Activated CD4-positive, alpha-beta T cell treated with anti-CD3 and anti-CD28 coated beads for 24 hours (primary cell): ENCODE results near the gene SUOX.
A peak's percentile ranks its signal among the peaks of the same experiment; 100 is the strongest.
"Not testable (repeated sequence)": the region's sequence is repeated elsewhere in the genome, so short reads cannot be mapped to it uniquely, and the experiment has no call there.

Experiments
- DNase-seq, 2 donors: peaks; one replicate each; pipeline ENCODE4 v3.0.0-alpha.2; 2020; ENCODE audit warnings: low read depth in 2 of 2

The SUOX gene

DNA sequence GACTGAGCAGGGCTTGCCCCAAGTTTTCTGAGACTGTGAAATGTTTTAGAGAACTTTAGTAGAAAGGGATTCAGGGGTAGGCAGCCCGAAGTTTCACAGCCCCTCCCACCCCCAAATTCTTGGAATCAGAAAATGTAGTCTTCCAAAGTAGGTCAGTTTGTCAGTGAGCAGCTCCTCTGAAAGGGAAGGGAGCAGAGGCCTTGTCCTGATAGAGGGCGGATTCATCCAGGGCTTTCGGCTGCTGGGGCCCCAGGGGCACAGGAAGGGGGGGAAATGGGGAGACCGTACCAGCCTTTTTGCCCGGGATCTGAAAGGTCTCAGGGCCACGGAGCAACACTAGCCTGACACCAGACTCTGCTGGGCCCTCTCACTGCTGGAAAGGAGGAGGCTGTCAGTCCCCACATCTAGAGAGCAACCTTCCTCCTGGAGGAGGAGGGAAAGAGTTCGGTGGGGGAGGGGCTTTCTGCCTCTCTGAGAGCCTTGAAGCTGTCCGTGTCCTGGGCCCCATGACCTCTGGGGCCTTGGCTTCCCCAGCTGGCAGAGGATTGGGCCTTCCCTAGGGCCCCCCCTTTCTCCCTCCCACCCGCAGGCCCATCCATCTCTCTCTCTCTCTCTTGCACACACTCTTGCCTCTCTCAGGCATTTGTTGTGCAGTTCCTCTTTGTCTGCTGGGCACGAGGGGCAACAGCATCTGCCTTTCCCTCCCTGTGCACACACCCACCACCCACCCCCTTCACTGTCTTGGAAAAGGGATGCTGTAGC is 23.5 kb downstream of the SUOX start, which contains the start of gene IKZF4:
TSS of gene IKZF4 (plus strand) at position 621 of the 762 bp plus-strand sequence. CDS start 451 bp downstream, outside the sequence.
- no peak for DNase-seq

DNA sequence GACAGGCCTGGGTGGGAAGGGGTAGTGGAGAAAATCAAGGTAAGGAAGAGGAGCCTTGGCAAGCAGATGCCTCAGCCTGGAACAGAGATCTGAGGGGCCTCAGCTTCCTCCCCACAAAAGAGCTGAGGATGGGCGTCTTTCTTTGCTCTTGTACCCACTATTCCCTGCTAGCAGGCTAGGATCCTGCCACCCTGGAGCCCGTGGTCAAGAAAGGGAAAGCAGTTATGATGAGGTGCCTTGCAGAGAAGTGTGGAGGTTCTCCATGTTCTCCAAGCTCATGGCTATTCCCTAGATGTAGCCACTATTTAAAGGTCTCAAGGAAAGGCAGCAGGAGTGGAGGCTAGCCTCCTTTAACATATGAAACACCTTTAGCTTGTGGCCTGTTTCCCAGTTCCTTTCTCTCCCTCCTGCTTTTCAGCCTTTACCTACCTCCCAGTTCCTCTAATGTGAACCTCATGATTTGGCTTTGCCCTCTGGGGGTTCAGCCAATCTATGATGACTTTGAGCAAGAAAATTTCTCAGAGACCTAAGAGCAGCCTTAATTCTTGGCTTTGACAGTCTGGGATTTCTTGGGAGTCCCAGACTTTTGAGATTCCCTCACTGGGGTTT is 24.9 kb downstream of the SUOX start:
- DNase-seq, result no peak

DNA sequence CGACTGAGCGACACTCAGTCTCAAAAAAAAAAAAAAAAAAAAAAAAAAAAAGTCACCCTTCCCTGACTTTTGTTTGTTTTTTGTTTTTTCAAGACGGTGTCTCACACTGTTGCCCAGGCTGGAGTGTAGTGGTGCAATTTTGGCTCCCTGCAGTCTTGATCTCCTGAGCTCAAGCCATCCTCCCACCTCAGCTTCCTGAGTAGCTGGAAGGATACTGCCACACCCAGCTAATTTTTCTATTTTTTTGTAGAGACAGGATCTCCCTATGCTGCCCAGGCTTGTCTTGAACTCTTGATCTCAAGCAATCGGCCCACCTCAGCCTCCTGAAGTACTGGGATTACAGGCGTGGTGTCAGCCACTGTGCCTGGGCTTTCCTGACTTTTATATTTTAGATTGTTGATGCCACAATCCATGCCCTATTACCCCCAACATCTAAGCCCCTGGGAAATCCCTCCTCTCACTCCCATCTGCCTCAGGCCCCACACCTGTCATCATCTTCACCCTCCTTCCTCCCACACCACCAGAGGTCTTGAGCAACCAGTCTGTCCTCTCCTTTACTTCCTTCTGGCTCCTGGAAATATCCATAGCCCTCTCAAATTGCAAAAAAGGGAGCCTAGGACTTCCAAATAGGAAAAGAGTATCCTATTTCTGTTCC is 31.6 kb downstream of the SUOX start:
- DNase-seq, result no peak

DNA sequence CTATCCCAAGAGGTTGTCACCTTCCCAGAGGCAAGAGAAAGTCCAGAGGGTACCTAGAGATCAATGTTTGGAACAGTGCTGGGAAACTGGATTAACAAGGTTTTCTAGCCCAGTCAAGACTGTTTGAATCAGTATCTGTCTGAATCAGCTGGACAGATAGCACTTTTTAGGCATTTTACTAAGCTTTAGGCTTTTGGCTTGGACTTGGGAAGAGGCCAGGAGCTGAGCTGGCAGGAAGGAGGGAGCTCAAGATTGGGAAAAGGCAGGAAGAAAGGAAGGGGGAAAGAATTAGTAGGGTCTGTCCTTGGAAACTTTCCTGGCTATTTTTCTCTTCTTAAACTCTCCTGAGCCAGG is 32.1 kb downstream of the SUOX start:
- DNase-seq, result no peak

DNA sequence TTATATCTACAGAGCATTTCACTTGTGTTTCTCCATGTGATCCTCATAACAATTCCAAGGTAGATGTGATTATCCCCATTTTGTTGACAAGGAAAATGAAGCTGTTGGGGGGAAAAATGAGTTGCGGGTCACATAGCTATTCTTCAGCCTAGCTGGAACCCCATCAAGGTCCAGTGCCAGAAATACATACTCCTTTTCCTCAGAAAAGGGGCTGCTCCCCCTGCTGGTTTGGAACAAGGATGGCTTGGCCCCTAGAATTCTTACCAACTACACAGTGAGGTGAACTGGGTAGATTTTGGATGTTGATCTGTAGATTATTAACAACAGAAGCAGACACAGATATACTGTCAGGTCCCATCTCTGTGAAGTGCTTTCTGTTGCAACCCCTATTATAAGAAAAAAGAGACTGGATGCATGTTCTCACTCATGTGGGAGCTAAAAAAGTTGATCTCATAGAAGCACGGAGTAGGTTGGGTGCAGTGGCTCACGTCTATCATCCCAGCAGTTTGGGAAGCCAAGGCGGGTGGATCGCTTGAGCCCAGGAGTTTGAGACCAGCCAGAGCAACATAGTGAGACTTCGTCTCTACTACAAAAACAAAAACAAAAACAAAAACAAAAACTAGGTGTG is 32.7 kb downstream of the SUOX start:
- no peak for DNase-seq

DNA sequence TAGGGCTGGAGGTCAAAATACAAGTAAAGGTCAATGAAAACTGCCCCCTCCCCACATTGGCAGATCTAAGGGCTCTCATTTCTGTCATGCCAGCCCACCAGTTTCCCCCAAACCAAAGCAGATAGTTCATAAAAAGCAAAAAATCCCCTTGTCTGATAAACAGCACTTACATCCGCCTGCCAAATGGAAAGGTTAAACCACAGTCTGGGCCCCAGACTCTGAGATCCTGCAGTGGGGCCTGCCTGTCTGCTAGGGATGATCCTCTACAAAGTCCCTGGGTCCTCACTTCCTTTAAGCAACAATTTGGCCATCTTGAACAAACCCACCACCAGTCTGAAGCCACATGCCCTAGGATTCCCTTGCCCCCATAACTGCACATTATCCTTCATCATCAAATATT is 34.9 kb downstream of the SUOX start:
- no peak for DNase-seq

DNA sequence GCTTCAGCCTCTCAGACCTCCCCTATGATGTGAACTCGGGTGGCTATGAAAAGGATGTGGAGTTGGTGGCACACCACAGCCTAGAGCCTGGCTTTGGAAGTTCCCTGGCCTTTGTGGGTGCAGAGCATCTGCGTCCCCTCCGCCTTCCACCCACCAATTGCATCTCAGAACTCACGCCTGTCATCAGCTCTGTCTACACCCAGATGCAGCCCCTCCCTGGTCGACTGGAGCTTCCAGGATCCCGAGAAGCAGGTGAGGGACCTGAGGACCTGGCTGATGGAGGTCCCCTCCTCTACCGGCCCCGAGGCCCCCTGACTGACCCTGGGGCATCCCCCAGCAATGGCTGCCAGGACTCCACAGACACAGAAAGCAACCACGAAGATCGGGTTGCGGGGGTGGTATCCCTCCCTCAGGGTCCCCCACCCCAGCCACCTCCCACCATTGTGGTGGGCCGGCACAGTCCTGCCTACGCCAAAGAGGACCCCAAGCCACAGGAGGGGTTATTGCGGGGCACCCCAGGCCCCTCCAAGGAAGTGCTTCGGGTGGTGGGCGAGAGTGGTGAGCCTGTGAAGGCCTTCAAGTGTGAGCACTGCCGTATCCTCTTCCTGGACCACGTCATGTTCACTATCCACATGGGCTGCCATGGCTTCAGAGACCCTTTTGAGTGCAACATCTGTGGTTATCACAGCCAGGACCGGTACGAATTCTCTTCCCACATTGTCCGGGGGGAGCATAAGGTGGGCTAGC is 37.7 kb downstream of the SUOX start:
- DNase-seq, result no peak

DNA sequence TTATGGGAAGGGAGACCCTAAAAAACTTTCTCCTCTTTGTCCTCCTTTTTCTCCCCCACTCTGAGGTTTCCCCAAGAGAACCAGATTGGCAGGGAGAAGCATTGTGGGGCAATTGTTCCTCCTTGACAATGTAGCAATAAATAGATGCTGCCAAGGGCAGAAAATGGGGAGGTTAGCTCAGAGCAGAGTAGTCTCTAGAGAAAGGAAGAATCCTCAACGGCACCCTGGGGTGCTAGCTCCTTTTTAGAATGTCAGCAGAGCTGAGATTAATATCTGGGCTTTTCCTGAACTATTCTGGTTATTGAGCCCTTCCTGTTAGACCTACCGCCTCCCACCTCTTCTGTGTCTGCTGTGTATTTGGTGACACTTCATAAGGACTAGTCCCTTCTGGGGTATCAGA is 40.1 kb downstream of the SUOX start:
- no peak for DNase-seq

DNA sequence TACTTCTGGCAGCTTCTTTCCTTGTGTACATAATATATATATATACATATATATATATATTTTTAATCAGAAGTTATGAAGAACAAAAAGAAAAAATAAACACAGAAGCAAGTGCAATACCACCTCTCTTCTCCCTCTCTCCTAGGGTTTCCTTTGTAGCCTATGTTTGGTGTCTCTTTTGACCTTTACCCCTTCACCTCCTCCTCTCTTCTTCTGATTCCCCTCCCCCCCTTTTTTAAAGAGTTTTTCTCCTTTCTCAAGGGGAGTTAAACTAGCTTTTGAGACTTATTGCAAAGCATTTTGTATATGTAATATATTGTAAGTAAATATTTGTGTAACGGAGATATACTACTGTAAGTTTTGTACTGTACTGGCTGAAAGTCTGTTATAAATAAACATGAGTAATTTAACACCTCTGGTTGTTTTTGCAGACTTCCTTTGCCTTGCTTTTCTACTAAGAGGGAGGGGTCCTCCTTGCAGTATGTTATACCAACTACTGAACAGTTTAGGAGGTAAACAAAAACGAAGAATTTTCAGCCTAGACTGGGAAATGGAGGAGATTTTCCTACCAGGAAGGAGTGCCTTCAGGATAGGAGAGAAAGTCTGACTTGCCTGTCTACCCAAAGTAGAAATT is 41.1 kb downstream of the SUOX start:
- DNase-seq, result no peak

DNA sequence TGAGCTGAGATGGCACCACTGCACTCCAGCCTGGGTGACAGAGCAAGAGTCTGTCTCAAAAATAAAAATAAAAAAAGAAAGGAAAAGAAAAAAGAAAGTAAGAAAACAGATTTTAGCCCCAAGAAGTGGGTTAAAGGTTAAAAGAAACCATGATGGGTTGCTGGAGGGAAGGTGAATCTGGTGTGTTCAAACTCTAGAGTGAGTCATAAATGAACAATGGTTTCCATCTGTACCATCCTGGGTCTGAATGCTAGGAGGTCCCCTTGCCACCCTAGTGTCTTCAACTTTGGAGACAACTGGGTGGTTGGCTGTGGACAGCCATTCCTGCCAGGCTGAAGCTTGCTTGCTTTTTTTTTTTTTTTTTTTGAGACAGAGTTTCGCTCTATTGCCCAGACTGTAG is 43.1 kb downstream of the SUOX start:
- no peak for DNase-seq

DNA sequence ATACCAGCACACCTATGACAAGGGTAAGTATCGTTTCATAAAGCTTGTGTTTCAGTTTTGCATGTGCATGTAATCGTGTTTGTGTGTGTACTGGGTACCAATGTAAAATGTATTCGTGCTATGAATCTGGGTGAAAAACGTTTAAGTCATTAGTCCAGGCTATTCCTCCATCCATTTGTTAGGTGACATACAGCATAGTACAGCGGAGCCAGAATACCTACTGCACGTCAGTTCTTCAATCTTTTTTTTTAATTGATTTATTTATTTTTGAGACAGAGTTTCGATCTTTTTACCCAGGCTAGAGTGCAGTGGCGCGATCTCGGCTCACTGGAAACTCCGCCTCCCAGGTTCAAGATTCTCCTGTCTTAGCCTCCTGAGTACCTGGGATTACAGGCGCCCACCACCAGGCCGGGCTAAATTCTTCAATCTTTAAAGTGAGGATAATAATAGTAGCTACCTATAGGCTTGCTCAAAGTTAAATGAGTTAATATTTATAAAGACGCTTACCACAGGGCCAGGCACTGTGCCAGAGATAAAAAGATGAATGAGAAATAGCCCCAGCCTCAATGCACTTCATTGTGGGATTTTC is 44.0 kb downstream of the SUOX start:
- DNase-seq, result no peak

DNA sequence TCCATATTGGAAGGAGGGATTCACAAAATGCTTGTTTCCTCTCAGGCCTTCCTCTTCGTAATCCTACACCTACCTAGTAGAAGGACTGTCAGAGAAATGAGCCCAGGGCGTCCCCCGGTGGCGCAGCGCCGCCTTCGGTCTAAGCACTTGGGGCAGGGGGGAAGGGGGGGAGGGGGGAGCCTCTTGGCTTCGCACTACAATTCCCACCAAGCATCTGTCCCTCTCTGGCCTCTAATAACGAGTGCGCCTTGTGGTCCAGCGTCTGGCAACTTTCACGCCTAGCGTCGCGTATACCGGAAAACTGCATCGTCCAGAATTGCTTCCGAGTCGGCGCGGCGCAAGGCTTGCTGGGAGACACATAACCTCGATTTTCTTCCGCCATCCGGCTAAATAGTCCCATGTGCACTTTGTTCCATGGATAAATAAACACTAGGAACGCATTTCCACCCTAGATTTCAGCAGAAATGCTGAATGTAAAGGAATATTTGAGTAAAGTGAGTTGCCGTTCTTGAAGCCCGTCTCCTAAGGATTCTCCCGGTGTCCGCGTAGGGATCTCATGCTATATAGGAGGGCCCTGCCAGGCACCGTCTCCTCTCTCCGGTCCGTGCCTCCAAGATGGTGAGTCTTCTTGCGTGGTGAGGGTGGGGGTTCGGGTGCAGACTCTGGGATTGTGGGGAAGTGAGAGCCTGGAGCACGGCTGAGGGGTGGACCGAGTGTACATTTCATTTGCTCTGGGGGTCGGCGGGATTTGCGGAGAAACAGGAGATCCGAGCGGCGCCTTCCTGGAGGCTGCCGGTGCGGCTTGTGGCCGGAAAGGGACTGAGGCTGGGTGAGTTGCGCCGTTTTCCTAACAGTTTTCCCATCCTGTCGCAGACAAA is 44.7 kb downstream of the SUOX start, which contains the start of gene RPS26:
TSS of gene RPS26 (plus strand) at position 367 of the 878 bp plus-strand sequence. CDS start at position 616, 249 bp downstream.
- peak; percentile 83 to 84 for DNase-seq

DNA sequence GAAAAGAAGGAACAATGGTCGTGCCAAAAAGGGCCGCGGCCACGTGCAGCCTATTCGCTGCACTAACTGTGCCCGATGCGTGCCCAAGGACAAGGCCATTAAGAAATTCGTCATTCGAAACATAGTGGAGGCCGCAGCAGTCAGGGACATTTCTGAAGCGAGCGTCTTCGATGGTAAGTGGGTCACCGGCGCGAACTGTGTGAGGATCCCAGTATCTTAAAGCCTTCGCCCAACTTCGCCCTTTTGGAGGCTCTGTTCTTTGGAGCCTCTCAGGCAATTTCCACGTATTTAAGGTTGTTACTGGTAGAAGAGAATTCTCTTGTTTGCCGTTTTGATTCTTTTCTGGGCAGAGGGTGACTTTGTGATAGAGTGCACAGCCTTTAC is 45.3 kb downstream of the SUOX start:
- DNase-seq, result not testable (repeated sequence)

DNA sequence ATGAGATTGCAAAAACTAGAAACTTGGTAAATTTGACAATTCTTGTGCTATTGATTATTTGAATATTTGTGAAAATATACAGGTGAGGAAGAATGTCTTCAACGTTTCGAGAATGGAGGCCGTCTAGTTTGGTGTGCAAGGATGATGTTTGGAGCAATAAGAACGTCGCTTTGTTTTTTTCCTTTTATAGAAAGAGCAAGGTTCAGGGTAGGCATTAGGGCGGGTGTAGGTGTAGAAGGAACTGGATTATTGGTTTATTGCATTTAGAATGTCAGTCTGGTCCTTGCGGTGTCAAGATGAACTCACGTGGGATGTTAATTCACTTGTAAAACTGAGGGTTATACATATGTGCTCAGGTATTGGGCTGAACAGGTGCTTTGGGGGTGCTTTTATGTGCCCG is 45.8 kb downstream of the SUOX start:
- DNase-seq, result no peak

DNA sequence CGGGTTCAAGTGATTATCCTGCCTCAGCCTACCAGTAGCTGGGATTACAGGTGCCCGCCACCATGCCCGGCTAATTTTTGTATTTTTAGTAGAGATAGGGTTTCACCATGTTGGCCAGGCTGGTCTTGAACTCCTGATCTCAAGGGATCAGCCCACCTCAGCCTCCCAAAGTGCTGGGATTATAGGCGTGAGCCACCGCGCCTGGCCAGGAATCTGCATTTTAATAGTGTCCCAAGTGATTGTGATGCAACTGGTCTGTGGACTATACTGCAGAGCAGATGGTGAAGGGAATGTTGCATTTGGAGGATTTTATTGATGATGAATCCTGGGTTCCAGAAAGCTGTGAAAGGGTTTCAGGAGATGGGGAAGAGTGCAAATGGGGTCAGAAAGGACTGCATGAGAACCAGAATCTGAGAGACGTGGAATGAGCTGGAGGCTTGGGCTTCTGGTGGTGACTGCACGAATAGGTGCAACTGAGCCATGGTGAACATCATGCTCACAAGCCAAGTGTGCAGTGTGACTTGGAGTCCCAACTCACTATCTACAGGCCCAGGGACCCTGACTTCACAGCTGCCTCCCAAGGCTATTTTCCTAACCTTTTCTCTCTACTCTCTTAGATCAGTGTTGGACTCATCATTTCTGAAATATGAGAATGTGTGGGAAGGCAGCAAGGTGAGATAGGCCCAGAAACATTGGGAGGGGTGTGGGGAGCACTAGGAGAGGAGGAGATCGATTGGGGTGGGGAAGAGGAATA is 49.1 kb downstream of the SUOX start:
- DNase-seq, result no peak

DNA sequence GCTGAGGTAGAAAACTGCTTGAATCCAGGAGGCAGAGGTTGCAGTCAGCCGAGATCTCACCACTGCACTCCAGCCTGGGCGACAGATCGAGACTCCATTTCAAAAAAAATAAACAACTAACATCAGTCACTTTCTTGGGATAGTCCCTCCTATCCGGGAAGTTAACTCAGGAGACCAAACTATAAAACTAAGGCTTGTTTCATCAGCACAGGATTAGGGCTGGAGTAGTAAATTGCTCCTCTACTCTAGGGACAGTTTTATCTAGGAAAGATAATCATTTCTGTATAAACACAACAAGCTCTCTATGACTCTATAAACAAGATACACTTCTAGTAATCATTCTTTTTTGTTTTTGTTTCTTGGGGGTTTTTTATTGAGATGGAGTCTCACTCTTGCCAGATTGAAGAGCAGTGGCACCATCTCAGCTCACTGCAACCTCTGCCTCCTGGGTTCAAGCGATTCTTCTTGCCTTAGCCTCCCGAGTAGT is 56.4 kb downstream of the SUOX start:
- no peak for DNase-seq
